DND-41 (cell line): ENCODE results near the gene TRIM2.

Experiments
- EZH2 ChIP-seq: IDR thresholded peaks from 3 replicates; pipeline ENCODE4 v1.6.1; 2012; ENCODE audit warnings: borderline replicate concordance, low read depth, mild to moderate bottlenecking, moderate library complexity, low read length, inconsistent platforms; ENCODE audit not compliant: severe bottlenecking
- TF ChIP-seq, protein P1 (sequence below): IDR thresholded peaks from 2 replicates; pipeline ENCODE4 v1.5.1; 2012; ENCODE audit warnings: borderline replicate concordance, low read length, moderate library complexity, mild to moderate bottlenecking; ENCODE audit not compliant: poor library complexity, severe bottlenecking; ENCODE audit errors: extremely low read depth

DNA sequence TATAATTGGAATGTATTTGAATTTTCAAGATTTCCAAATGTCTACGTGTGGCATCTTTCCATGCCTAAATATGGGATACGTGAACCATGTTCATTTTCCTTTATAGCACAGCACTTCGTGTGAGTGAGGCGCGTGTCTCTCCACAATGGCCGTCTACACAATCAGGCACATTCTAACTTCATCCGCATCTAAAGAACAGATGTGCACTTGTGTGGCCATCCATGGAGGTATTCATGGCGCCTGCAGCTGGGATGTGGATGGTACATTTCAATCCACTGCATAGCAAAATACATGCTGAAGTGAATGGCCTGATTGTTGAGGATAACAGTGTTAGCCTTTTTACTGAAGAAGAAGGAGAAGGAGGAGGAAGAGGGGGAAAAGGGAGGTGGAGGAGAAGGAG lies 34.5 kb upstream of the TRIM2 start:
- TF ChIP-seq EZH2: no peak
- TF ChIP-seq, protein P1, sequence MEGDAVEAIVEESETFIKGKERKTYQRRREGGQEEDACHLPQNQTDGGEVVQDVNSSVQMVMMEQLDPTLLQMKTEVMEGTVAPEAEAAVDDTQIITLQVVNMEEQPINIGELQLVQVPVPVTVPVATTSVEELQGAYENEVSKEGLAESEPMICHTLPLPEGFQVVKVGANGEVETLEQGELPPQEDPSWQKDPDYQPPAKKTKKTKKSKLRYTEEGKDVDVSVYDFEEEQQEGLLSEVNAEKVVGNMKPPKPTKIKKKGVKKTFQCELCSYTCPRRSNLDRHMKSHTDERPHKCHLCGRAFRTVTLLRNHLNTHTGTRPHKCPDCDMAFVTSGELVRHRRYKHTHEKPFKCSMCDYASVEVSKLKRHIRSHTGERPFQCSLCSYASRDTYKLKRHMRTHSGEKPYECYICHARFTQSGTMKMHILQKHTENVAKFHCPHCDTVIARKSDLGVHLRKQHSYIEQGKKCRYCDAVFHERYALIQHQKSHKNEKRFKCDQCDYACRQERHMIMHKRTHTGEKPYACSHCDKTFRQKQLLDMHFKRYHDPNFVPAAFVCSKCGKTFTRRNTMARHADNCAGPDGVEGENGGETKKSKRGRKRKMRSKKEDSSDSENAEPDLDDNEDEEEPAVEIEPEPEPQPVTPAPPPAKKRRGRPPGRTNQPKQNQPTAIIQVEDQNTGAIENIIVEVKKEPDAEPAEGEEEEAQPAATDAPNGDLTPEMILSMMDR: no peak
